Right renal cortex interstitium (tissue), 3 donors: ENCODE measurements around the gene RDH5. TPM values are rescaled to one million over a fixed set of nuclear protein-coding genes. Genes with fewer than 3 reads are reported as not detected.

Experiments used
- DNase-seq, 3 donors: peaks; one replicate each; pipeline ENCODE4 v3.0.0-alpha.2; 2013; ENCODE audit warnings: low read depth in 3 of 3, low spot score in 2 of 3
- polyA plus RNA-seq, 3 donors: library from polyadenylated mRNA; unstranded; fragments of 120-200 nt; gene quantifications; one replicate each; pipeline ENCODE4 v1.2.1, GENCODE V29; 2013; ENCODE audit not compliant: insufficient read length in 3 of 3

The RDH5 gene
- polyA plus RNA-seq, 3 donors, result 18.2 to 22.8 (median 19.2) TPM

GRCh38 chr12:55695349-55695748 lies 24.8 kb upstream of the RDH5 start:
- DNase-seq, result no peak

GRCh38 chr12:55696141-55696540 lies 24.1 kb upstream of the RDH5 start:
- DNase-seq, result no peak

- no peak for DNase-seq
Observed at GRCh38 chr12:55696796-55697462, 23.3 kb upstream of the RDH5 start.

- DNase-seq, result no peak
Observed at GRCh38 chr12:55697686-55698085, 22.5 kb upstream of the RDH5 start.

- DNase-seq, result no peak
Observed at GRCh38 chr12:55698241-55698955, 21.8 kb upstream of the RDH5 start.

- DNase-seq, result no peak
Observed at GRCh38 chr12:55698965-55699364, 21.2 kb upstream of the RDH5 start.

DNA sequence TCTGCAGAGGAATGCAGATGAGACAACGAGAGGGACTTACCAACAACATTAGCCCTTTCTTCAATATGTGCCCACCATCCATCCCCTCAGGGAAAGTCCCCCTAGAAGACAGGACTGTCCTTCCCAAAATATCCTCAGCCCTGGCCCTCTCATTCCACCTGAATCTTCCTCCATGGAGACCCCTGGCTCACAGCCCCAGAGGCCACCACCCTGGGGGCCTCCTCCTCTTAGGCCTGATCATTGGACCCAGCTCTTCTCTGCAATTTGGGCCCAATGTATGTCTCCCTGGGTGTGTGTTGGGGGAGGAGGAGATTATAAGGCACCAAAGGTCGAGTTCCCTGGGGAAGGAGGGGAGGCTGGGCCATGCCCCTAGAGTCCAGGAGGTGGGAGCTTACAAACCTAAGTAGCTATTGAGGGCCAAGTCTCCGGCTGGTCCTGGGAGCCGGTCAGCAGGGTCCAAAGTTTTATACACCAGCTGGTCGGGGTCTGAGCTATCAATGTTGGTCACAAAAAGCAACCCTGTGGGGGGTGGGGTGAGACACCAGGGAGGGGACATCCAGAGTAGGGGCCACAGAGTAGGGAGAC lies 20.6 kb upstream of the RDH5 start:
- DNase-seq, result no peak

GRCh38 chr12:55700255-55701018 lies 19.8 kb upstream of the RDH5 start:
- no peak for DNase-seq

DNA sequence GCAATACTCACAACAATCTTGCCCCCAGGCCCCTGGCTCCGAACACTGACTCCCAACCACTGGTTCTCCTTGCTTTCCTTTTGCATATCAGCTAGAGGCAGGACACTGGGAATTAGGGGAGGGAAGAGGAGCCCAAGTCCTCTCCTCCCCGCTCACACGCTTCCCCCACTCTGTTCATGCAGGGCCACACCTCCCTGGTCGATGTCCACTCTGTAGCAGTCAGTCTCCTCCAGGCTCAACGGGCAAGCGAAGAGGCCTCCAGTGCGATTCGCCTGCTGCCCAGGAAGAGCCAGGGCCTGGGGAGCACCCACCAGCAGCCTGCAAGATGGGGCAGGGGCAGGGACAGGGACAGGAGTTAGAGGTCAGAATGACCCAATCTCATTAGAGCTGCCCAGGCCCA lies 17.3 kb upstream of the RDH5 start:
- DNase-seq, result no peak

DNA sequence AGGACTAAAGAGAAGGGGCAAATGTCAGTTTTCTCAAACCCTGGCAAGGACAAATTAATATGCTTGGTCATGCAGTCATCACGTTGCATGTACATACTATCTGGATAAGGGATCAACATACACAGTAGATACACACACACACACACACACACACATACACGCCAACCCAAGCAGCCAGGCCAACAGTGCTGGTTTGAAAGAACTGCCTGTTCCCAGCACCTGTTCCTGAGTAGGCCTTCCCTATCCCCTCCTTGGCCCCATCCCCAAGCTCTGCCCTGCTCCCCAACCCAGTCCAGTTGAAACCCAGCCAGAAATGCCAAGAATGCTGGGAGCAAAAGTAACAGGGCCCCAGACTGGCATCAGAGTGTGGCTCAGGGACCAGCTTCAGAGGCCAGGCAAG lies 16.9 kb upstream of the RDH5 start:
- no peak for DNase-seq

- no peak for DNase-seq
Observed at GRCh38 chr12:55703901-55704761, 16.1 kb upstream of the RDH5 start.

DNA sequence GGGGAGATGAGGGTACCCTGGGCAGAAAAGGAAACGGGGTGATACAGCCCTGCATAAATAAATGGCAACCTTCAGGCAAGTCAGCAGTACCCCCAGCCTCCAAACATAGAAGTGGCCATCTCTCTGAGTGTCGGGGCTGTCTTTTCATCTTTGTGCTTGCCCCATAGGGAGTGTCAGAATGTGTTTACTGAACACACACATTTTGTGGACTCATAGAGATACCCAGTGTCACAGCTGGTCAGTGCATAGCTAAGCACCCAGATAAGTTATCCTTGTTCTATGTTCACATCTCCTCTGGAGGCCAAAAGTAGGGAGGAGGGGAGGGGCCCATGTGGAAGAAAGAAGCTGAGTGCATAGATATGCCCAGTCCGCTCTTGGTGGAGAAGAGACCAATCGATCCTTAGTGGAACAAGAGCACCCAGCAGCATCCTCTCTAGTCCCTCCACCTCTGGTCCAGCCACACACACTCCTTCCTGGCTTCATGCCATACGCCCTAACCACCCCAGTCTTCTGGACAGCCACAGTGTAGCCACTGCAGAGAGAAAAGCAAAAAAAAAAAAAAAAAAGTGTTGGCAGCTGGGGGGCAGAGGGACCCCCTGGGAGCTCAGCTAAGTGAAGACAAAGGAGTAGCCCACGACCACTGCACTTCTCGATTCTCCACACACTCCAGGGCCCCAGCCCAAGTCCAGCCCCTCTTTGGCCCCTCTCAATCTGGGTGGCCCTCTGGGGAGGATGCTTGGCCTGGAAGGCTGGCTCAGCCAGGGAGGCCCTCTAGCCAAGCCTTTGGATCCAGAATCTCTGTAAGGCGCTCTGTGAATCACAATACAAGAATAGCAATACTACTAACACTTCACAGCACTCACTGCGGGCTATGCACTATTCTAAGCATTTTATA lies 15.1 kb upstream of the RDH5 start:
- no peak for DNase-seq

DNA sequence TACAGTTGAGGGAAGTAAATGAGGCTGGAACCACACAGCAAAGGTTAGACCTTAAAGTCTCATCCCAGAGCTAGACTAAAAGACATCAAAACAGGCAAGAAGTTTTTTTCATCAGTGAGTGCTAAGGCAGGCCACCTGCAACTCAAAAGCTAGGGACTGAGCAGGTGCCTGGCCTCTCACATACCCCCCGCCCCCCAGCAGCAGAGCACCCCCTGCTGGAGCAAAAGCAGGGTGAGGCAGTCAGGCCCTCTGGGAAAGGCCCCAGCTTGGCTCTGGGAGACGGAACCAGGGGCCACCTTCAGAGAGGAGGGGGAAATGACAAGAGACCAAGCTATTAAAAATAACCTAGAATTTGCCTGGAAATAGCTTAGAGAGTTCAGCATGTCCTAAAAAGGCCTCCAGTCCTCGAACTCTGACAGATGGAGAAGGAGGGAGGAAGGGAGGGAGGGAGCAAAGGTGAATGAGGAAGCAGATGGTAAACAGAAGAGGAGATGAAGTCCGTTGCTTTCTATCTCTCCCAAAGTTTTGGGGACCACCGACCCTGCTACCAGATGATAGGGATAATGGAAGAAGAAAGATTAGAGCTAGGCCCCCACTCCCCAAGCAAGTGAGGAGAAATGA lies 14.3 kb upstream of the RDH5 start:
- DNase-seq, result no peak

DNA sequence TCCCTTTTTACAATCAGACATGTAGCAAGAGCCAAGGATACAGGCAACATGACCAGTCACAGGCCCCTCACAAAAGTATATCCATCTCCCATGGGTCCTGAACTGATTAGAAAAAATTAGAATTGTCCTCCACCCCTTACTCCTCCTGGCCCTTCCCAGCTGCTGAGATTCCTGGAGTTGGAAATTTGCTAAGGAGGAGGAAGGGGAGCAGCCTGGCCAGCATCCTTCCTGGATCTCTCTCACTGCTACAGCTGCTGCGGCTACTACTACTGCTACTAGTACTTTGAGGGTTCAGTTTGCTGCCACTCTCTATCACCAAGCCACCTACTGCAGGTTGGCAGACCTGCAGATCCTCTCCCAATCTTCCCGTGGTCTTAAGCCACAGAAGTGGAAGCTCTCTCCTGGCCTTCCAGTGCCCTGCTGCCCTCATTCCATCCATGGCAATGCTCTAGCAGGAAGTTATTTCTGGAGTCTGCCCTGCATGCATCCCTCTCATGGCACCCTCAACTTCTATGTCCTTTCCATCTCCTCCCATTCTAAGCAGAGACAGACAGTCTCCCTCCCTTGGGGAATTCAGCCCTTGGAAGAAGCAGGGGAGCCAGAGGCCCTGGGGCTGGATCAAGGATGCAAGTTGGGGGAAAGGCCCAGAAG lies 13.5 kb upstream of the RDH5 start:
- no peak for DNase-seq

GRCh38 chr12:55707219-55707671 lies 12.9 kb upstream of the RDH5 start:
- DNase-seq, result no peak

DNA sequence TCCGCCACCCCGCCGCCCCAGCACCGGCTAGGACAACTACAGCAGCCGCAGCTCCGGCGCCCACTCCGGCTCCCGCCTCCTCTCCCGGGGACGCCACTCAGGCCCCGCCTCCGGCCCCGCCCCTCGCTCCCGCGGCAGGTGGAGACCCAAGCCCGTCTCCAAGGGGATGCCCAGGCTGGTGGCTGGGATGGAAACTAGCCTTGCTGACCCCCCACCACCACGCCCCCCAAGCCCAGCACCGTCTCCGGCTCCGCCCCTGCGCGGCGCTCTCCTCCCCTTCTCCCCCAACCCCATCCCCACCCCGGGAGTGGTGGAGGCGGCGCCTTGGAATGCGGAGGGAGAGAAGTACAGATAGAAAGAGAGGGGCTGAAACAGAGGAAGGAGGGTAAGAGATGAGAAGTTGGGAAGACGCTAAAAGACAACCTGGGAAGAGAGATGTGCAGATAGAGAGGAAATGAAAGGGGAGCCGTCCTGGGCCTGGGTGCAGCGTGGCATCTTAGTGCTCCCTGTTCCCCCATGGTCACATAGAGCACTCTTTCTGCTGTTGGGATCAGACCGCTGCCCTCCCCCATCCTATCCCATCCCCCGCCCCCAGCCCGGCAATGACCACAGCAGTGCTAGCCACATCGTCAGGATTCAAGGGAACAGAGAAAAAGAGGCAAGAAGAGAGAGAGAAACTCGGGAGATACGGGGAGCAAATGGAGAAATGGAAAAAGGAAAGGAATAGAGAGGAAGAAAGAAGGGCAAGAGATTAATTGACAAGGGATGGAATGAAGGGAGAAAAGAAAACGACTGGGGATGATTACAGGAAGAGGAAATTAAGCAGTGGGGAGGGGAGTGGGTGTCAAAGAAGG lies 12.1 kb upstream of the RDH5 start, which contains the start of gene ITGA7:
Gene ITGA7, minus strand, starts transcription at position 64 of the 854 bp plus-strand sequence. CDS start 222 bp downstream, outside the sequence.
- no peak for DNase-seq

GRCh38 chr12:55708695-55709233 lies 11.4 kb upstream of the RDH5 start:
- DNase-seq, result no peak
